ENCODE measurements around the gene PATZ1. TPM values are rescaled to one million over a fixed set of nuclear protein-coding genes. Genes with fewer than 3 reads are reported as not detected.
"Not testable (repeated sequence)": the region's sequence is repeated elsewhere in the genome, so short reads cannot be mapped to it uniquely, and the experiment has no call there.

PATZ1 gene
- total and polyA plus RNA-seq, 2 experiments from 2014 or later, result 23.8 to 25.1 TPM

GRCh38 chr22:31354515-31354914, 8.4 kb upstream of the PATZ1 start:
- Histone ChIP-seq H4K20me1 (ENCODE audit: insufficient read depth, poor library complexity, severe bottlenecking) (no peaks in the 10 kb centered on the region), H3K4me1 (ENCODE audit: insufficient read depth) (no peaks in the 10 kb centered on the region), H3K79me2 (no peaks in the 10 kb centered on the region), H3K9me3 (ENCODE audit: low read depth) (no peaks in the 10 kb centered on the region), H3K27ac (no peak overlapping the region), H3K27me3 (no peaks in the 10 kb centered on the region), H3K36me3 (replicated peaks; ENCODE audit: insufficient read depth, low read depth) (no peaks in the 10 kb centered on the region), H3K4me2 (no peak overlapping the region), H3K4me3 (no peak overlapping the region), H3K9me2 (replicated peaks; ENCODE audit: insufficient read depth) (no peaks in the 10 kb centered on the region), H2AFZ (no peak overlapping the region)
- 91% methylated on average over 5 of the region's 5 CpGs for WGBS (ENCODE audit: low lambda C conversion rate, missing lambda C conversion rate)
- TF ChIP-seq CTCF (IDR thresholded peaks at IDR 0.05; ENCODE audit: poor library complexity) (no peak), EZH2phosphoT487 (IDR thresholded peaks at IDR 0.05; ENCODE audit: low read depth, severe bottlenecking, unreplicated experiment) (no peak), EZH2 (IDR thresholded peaks at IDR 0.05; ENCODE audit: borderline replicate concordance) (no peak)
- no peak for DNase-seq (ENCODE audit: low spot score)

- H3K36me3 ChIP-seq (replicated peaks; ENCODE audit: insufficient read depth, low read depth), result no peaks in the 10 kb centered on the region
- H2AFZ ChIP-seq, result no peak overlapping the region
- H3K79me2 ChIP-seq, result peaks cover 15% of the 10 kb centered on the region
- DNase-seq (ENCODE audit: low spot score), result peak; percentile 58
- no peak overlapping the region for H3K27ac ChIP-seq
- TF ChIP-seq EZH2phosphoT487 (IDR thresholded peaks at IDR 0.05; ENCODE audit: low read depth, severe bottlenecking, unreplicated experiment) (no peak), CTCF (IDR thresholded peaks at IDR 0.05; ENCODE audit: poor library complexity) (no peak), EZH2 (IDR thresholded peaks at IDR 0.05; ENCODE audit: borderline replicate concordance) (no peak)
- H3K9me2 ChIP-seq (replicated peaks; ENCODE audit: insufficient read depth), result no peaks in the 10 kb centered on the region
- WGBS (ENCODE audit: low lambda C conversion rate, missing lambda C conversion rate), result 61% methylated on average over 8 of the region's 8 CpGs
- peaks cover 7% of the 10 kb centered on the region for H3K4me1 ChIP-seq (ENCODE audit: insufficient read depth)
- H3K4me3 ChIP-seq, result no peak overlapping the region
- no peaks in the 10 kb centered on the region for H3K27me3 ChIP-seq
- H3K4me2 ChIP-seq, result no peak overlapping the region
- peaks cover 2% of the 10 kb centered on the region for H4K20me1 ChIP-seq (ENCODE audit: insufficient read depth, poor library complexity, severe bottlenecking)
- H3K9me3 ChIP-seq (ENCODE audit: low read depth), result no peaks in the 10 kb centered on the region
These were observed 4.3 kb upstream of the PATZ1 start for GRCh38 chr22:31350410-31350863.

GRCh38 chr22:31349960-31350359, 3.8 kb upstream of the PATZ1 start:
- Histone ChIP-seq H3K9me3 (ENCODE audit: low read depth) (no peaks in the 10 kb centered on the region), H3K79me2 (peaks cover 20% of the 10 kb centered on the region), H4K20me1 (ENCODE audit: insufficient read depth, poor library complexity, severe bottlenecking) (peaks cover 7% of the 10 kb centered on the region), H3K27me3 (no peaks in the 10 kb centered on the region), H3K4me3 (no peak overlapping the region), H2AFZ (no peak overlapping the region), H3K27ac (no peak overlapping the region), H3K36me3 (replicated peaks; ENCODE audit: insufficient read depth, low read depth) (no peaks in the 10 kb centered on the region), H3K4me2 (no peak overlapping the region), H3K9me2 (replicated peaks; ENCODE audit: insufficient read depth) (no peaks in the 10 kb centered on the region), H3K4me1 (ENCODE audit: insufficient read depth) (peaks cover 11% of the 10 kb centered on the region)
- no peak for TF ChIP-seq EZH2phosphoT487 (IDR thresholded peaks at IDR 0.05; ENCODE audit: low read depth, severe bottlenecking, unreplicated experiment)
- no peak for TF ChIP-seq CTCF (IDR thresholded peaks at IDR 0.05; ENCODE audit: poor library complexity)
- no peak for TF ChIP-seq EZH2 (IDR thresholded peaks at IDR 0.05; ENCODE audit: borderline replicate concordance)
- DNase-seq (ENCODE audit: low spot score), result no peak

GRCh38 chr22:31348766-31349165, 2.6 kb upstream of the PATZ1 start:
- no peaks in the 10 kb centered on the region for H3K9me3 ChIP-seq (ENCODE audit: low read depth)
- no peaks in the 10 kb centered on the region for H3K36me3 ChIP-seq (replicated peaks; ENCODE audit: insufficient read depth, low read depth)
- peaks cover 32% of the 10 kb centered on the region for H3K79me2 ChIP-seq
- H3K9me2 ChIP-seq (replicated peaks; ENCODE audit: insufficient read depth), result no peaks in the 10 kb centered on the region
- H2AFZ ChIP-seq, result no peak overlapping the region
- no peak for DNase-seq (ENCODE audit: low spot score)
- TF ChIP-seq CTCF (IDR thresholded peaks at IDR 0.05; ENCODE audit: poor library complexity), result no peak
- TF ChIP-seq EZH2phosphoT487 (IDR thresholded peaks at IDR 0.05; ENCODE audit: low read depth, severe bottlenecking, unreplicated experiment), result no peak
- TF ChIP-seq EZH2 (IDR thresholded peaks at IDR 0.05; ENCODE audit: borderline replicate concordance), result no peak
- H3K4me3 ChIP-seq, result no peak overlapping the region
- 95% methylated on average over 6 of the region's 6 CpGs for WGBS (ENCODE audit: low lambda C conversion rate, missing lambda C conversion rate)
- peaks cover 23% of the 10 kb centered on the region for H3K4me1 ChIP-seq (ENCODE audit: insufficient read depth)
- no peak overlapping the region for H3K4me2 ChIP-seq
- peaks cover 19% of the 10 kb centered on the region for H4K20me1 ChIP-seq (ENCODE audit: insufficient read depth, poor library complexity, severe bottlenecking)
- no peak overlapping the region for H3K27ac ChIP-seq
- H3K27me3 ChIP-seq, result no peaks in the 10 kb centered on the region

GRCh38 chr22:31348009-31348337, 1.8 kb upstream of the PATZ1 start:
- H3K9me2 ChIP-seq (replicated peaks; ENCODE audit: insufficient read depth); H3K9me3 ChIP-seq (ENCODE audit: low read depth); H3K27me3 ChIP-seq; DNase-seq (ENCODE audit: low spot score); H3K36me3 ChIP-seq (replicated peaks; ENCODE audit: insufficient read depth, low read depth): not testable (repeated sequence)
- Histone ChIP-seq H3K4me1 (ENCODE audit: insufficient read depth) (peaks cover 31% of the 10 kb centered on the region), H2AFZ (peak overlapping the region; percentile 74), H3K4me3 (peak overlapping the region; percentile 20), H3K79me2 (peaks cover 40% of the 10 kb centered on the region), H4K20me1 (ENCODE audit: insufficient read depth, poor library complexity, severe bottlenecking) (peaks cover 26% of the 10 kb centered on the region), H3K27ac (peak overlapping the region; percentile 94), H3K4me2 (peak overlapping the region; percentile 93)
- 94% methylated on average over 13 of the region's 16 CpGs for WGBS (ENCODE audit: low lambda C conversion rate, missing lambda C conversion rate)
